MCF 10A (cell line): ENCODE measurements around the gene ZBP1. TPM values are rescaled to one million over a fixed set of nuclear protein-coding genes. Genes with fewer than 3 reads are reported as not detected.
A peak's percentile ranks its signal among the peaks of the same experiment; 100 is the strongest.

ENCODE experiments used
- BruUV-seq: library from RNA; stranded (reverse); fragments of 400-500 nt; replicated peaks from 2 replicates; lab custom pipeline; 2021; lab: Mats Ljungman, UMichigan
- CTCF ChIA-PET: fragments of 300-600 bp; sonication (Branson Sonifier 250); formaldehyde crosslinking; extraction: SDS; loops from one replicate; lab custom pipeline; 2021; ENCODE audit warnings: antibody characterized with exemption, inconsistent platforms; lab: Yijun Ruan, JAX
- POLR2A ChIA-PET: fragments of 300-600, 350-650 bp; sonication (Branson Sonifier 250); formaldehyde crosslinking; extraction: SDS; loops from one replicate; lab custom pipeline; 2020; ENCODE audit warnings: antibody characterized with exemption, inconsistent platforms; lab: Yijun Ruan, JAX
- DNase-seq: peaks from one replicate; pipeline ENCODE4 v3.0.0-alpha.2; 2018; ENCODE audit not compliant: unreplicated experiment
- H3K27ac Mint-ChIP-seq: one replicate; pipeline ENCODE4 v1.8.0; 2022; ENCODE audit warnings: mild to moderate bottlenecking, low read depth, mixed read lengths; ENCODE audit not compliant: unreplicated experiment
- H3K27me3 Mint-ChIP-seq: one replicate; pipeline ENCODE4 v1.8.0; 2022; ENCODE audit warnings: mixed read lengths; ENCODE audit not compliant: insufficient read depth, unreplicated experiment
- H3K36me3 Mint-ChIP-seq: one replicate; pipeline ENCODE4 v1.8.0; 2022; ENCODE audit warnings: mild to moderate bottlenecking, moderate library complexity, mixed read lengths; ENCODE audit not compliant: insufficient read depth, unreplicated experiment
- H3K4me1 Mint-ChIP-seq: one replicate; pipeline ENCODE4 v1.8.0; 2022; ENCODE audit warnings: mixed read lengths; ENCODE audit not compliant: insufficient read depth, unreplicated experiment
- H3K4me3 Mint-ChIP-seq: one replicate; pipeline ENCODE4 v1.8.0; 2022; ENCODE audit warnings: mild to moderate bottlenecking, moderate library complexity, mixed read lengths; ENCODE audit not compliant: unreplicated experiment
- H3K9me3 Mint-ChIP-seq: one replicate; pipeline ENCODE4 v1.8.0; 2022; ENCODE audit warnings: mixed read lengths; ENCODE audit not compliant: unreplicated experiment
- intact Hi-C: fragments of 100-400 bp; cut with micrococcal nuclease; formaldehyde crosslinking; loops from 2 replicates; pipeline ENCODE4 v1.14.1; 2022
- total RNA-seq: library from RNA; stranded (reverse); gene quantifications from 2 replicates; pipeline ENCODE4 v1.2.3, GENCODE V29; 2022
- TF ChIP-seq, protein P1 (sequence below): fragments of 200-600 bp; IDR thresholded peaks from one replicate; pipeline ENCODE4 v1.8.0; 2022; ENCODE audit warnings: antibody characterized with exemption, mild to moderate bottlenecking; ENCODE audit not compliant: unreplicated experiment

ZBP1 gene
- total RNA-seq, 1 experiment from 2014 or later = not detected

DNA sequence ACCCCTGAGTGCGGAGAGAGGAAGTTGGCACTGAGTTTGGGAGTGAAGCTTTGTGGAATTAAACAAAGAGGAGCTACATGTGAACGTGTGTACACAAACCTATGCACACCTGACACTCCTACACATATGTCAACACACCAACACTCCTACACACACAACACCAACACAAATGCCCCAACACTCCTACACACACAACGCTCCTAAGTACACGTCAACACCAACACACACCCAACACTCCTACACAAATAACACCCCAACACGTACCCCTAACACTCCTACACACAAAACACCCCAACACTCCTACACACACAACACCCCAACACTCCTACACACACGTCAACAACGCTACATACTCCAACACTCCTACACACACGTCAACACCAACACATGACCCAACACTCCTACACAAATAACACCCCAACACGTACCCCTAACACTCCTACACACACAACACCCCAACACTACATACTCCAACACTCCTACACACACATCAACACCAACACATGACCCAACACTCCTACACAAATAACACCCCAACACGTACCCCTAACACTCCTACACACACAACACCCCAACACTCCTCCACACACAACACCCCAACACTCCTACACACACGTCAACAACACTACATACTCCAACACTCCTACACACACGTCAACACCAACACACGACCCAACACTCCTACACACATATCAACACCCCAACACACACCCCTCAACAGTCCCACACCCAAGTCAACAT lies 40.1 kb upstream of the ZBP1 start:
- Mint-ChIP-seq H3K4me1 (peaks cover 19% of the 10 kb centered on the region), H3K36me3 (peaks cover 18% of the 10 kb centered on the region), H3K27me3 (no peaks in the 10 kb centered on the region), H3K9me3 (no peaks in the 10 kb centered on the region), H3K27ac (no peak overlapping the region), H3K4me3 (no peak overlapping the region)
- intact Hi-C loops = no loop called here
- BruUV-seq = no TSS peak
- POLR2A ChIA-PET = interaction anchor here (0.7 kb wide), 1 partner anchor 48 kb away, joined by 3 read pairs; no protein-coding TSS in a partner anchor
- no peak for DNase-seq
- TF ChIP-seq, protein P1, sequence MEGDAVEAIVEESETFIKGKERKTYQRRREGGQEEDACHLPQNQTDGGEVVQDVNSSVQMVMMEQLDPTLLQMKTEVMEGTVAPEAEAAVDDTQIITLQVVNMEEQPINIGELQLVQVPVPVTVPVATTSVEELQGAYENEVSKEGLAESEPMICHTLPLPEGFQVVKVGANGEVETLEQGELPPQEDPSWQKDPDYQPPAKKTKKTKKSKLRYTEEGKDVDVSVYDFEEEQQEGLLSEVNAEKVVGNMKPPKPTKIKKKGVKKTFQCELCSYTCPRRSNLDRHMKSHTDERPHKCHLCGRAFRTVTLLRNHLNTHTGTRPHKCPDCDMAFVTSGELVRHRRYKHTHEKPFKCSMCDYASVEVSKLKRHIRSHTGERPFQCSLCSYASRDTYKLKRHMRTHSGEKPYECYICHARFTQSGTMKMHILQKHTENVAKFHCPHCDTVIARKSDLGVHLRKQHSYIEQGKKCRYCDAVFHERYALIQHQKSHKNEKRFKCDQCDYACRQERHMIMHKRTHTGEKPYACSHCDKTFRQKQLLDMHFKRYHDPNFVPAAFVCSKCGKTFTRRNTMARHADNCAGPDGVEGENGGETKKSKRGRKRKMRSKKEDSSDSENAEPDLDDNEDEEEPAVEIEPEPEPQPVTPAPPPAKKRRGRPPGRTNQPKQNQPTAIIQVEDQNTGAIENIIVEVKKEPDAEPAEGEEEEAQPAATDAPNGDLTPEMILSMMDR = no peak
- CTCF ChIA-PET = interaction anchor here (0.7 to 1.5 kb wide), 4 partner anchors 37 to 433 kb away, joined by 3 to 6 read pairs (median 4); no protein-coding TSS in a partner anchor

DNA sequence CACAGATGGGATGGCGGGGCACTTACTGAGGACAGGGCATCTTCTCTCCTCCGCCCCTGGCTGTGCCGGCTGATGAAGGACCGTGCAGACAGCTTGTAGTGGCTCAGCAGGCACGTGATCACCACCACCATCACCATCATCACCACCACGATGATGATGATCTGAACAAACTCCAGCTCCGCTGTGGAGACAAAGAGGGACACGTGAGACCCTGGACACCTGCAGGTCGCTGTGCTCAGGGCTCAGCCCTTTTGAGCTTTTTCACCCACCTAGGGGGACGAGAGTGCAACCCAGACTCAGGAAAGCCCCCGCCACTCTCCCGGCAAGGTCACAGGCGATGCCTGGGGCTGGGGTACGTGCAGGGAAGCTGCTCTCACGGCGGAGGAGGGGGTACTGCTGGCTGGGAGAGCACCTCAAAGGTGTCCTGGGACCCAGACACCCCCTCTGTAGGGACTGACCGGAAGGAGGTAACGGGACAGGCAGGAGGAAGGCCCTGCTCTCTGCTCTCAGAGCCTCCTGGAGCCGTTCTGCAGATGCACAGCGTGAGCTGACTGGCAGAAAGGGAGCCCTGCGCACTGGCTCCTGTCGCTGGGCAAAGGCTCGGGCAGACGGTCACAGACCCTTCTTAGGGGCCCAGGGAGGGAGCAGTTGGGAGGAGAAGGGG lies 39.4 kb upstream of the ZBP1 start:
- intact Hi-C loops = loop anchor here (5.0 kb wide), 1 partner anchor 38 kb away; no protein-coding TSS in a partner anchor
- TF ChIP-seq, protein P1 = no peak
- no peak for DNase-seq
- peaks cover 21% of the 10 kb centered on the region for H3K4me1 Mint-ChIP-seq
- H3K9me3 Mint-ChIP-seq = no peaks in the 10 kb centered on the region
- POLR2A ChIA-PET = interaction anchor here (0.7 to 0.9 kb wide), 2 partner anchors 28 to 49 kb away, joined by 3 read pairs; no protein-coding TSS in a partner anchor
- peak overlapping the region; percentile 39 for H3K27ac Mint-ChIP-seq
- peaks cover 18% of the 10 kb centered on the region for H3K36me3 Mint-ChIP-seq
- CTCF ChIA-PET = interaction anchor here (0.6 to 1.5 kb wide), 6 partner anchors 37 to 519 kb away, joined by 3 to 6 read pairs (median 3); no protein-coding TSS in a partner anchor
- no TSS peak for BruUV-seq
- no peaks in the 10 kb centered on the region for H3K27me3 Mint-ChIP-seq
- H3K4me3 Mint-ChIP-seq = no peak overlapping the region

DNA sequence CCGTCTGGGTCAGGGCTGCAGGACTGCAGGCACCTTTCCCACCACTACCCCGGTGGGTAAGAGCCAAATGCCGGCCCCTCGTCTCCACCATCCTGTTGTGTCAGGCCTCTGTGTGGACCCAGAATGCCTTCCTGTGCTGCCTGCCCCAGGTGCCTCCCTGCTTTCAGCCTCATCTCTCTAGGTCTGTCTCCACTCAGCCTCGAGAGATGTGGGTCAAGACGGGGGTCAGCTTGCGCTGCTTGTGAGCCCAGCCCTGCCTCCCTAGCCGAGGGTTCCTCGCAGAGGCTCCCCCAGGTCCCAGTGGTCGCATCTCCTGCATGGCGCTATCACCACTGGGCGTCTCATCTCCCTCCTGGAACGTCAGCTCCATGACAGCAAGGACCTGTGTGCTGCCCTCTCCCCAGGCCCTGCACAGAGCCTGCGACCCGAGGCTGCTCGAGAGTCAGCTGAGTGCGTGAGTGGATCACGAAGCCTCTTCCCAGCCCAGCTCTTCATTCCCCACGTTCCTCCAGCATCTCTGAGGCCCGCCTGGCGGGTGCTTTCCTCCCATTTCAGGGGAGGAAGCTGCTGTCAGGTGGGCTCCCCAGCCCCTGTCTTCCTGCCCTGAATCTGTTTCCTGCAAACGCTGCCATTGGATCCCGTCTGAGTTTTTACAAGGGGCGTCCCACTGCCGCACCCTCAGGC lies 38.7 kb upstream of the ZBP1 start:
- no peaks in the 10 kb centered on the region for H3K27me3 Mint-ChIP-seq
- no TSS peak for BruUV-seq
- no peak overlapping the region for H3K4me3 Mint-ChIP-seq
- TF ChIP-seq, protein P1 = no peak
- intact Hi-C loops = loop anchor here (5.0 kb wide), 1 partner anchor 38 kb away; no protein-coding TSS in a partner anchor
- CTCF ChIA-PET = interaction anchor here (0.6 to 1.5 kb wide), 5 partner anchors 36 to 519 kb away, joined by 3 to 6 read pairs (median 3); no protein-coding TSS in a partner anchor
- H3K36me3 Mint-ChIP-seq = peaks cover 18% of the 10 kb centered on the region
- POLR2A ChIA-PET = interaction anchor here (0.9 kb wide), 1 partner anchor 29 kb away, joined by 3 read pairs; no protein-coding TSS in a partner anchor
- peaks cover 24% of the 10 kb centered on the region for H3K4me1 Mint-ChIP-seq
- no peaks in the 10 kb centered on the region for H3K9me3 Mint-ChIP-seq
- H3K27ac Mint-ChIP-seq = peak overlapping the region; percentile 39
- no peak for DNase-seq
